Measurements from ENCODE around the gene CDH23. TPM values are rescaled to one million over a fixed set of nuclear protein-coding genes. Genes with fewer than 3 reads are reported as not detected.

The CDH23 gene
- total and polyA plus RNA-seq, 10 of the 15 experiments (the other 5 are each of a cell fraction or from before 2014, with no cell fraction given): 0.09 to 0.40 (median 0.15) TPM; not detected in 1

- DNase-seq (ENCODE audit: low read depth, low spot score): no peak
- H3K27me3 ChIP-seq (replicated peaks in 1 of 2; ENCODE audit: control insufficient read depth in 2 of 2, insufficient read depth in 2 of 2, low read length in 1 of 2): no peaks in the 10 kb centered on the region
- H3K36me3 ChIP-seq (ENCODE audit: control insufficient read depth in 2 of 2, insufficient read depth in 2 of 2, low read length in 1 of 2): no peaks in the 10 kb centered on the region
- H4K20me1 ChIP-seq (ENCODE audit: control insufficient read depth, insufficient read depth): no peaks in the 10 kb centered on the region
- H3K27ac ChIP-seq (ENCODE audit: control insufficient read depth, insufficient read depth): peak overlapping the region; percentile 82
- H3K4me2 ChIP-seq (ENCODE audit: control insufficient read depth, insufficient read depth): peak overlapping the region; percentile 89
- H3K4me3 ChIP-seq: no peak overlapping the region; the same call in 1 of the 2 replicates
- intact Hi-C loops (cut with micrococcal nuclease; ENCODE audit: unreplicated experiment): loop anchor here (5.0 to 10.0 kb wide), 2 partner anchors 201 to 206 kb away; no protein-coding TSS in a partner anchor
- no peaks in the 10 kb centered on the region; the same call in 2 of the 3 replicates for H3K9me3 ChIP-seq (replicated peaks; ENCODE audit: control insufficient read depth, insufficient read depth, low read length)
- peak overlapping the region; percentile 32 for H3K9ac ChIP-seq (ENCODE audit: control insufficient read depth, insufficient read depth, low read length)
- ChIA-PET POLR2A (interaction anchor here (0.9 to 2.1 kb wide), 5 partner anchors 10 to 79 kb away, joined by 3 to 5 read pairs (median 4); no protein-coding TSS in a partner anchor), RAD21 (ENCODE audit: unreplicated experiment) (interaction anchor here (0.9 to 7.2 kb wide), 7 partner anchors 9 to 75 kb away, joined by 3 to 53 read pairs (median 9); no protein-coding TSS in a partner anchor), SMC1A (ENCODE audit: uncharacterized antibody, unreplicated experiment) (interaction anchor here (0.7 to 2.7 kb wide), 15 partner anchors 9 to 421 kb away, joined by 3 to 18 read pairs (median 4); partner anchors contain the start of gene VSIR), CTCF (interaction anchor here (0.7 to 8.9 kb wide), 12 partner anchors 13 to 377 kb away, joined by 3 to 116 read pairs (median 30); partner anchors contain the start of genes SLC29A3 and VSIR)
- ATAC-seq: peak; percentile 40
- no peaks in the 10 kb centered on the region for H3K79me2 ChIP-seq (ENCODE audit: control insufficient read depth, insufficient read depth, low read length)
- BruUV-seq (replicated peaks): no TSS peak
- H2AFZ ChIP-seq (ENCODE audit: control insufficient read depth, low read depth, low read length): peak overlapping the region; percentile 43
- 37% methylated on average over 5 of the region's 5 CpGs for WGBS (ENCODE audit: insufficient coverage, insufficient replicate concordance, low lambda C conversion rate, missing lambda C conversion rate)
- peak; percentile 23 for FAIRE-seq
- TF ChIP-seq JUNB (IDR thresholded peaks at IDR 0.05): peak; percentile 58
- peak; percentile 55 for TF ChIP-seq MTA2 (IDR thresholded peaks at IDR 0.05; ENCODE audit: low read depth)
- TF ChIP-seq CEBPZ (IDR thresholded peaks at IDR 0.05; ENCODE audit: low read depth, low read length): no peak
- no peak for TF ChIP-seq YBX1 (IDR thresholded peaks at IDR 0.05)
- H3K4me1 ChIP-seq (ENCODE audit: control insufficient read depth, insufficient read depth, low read length): peaks cover 55% of the 10 kb centered on the region
- in situ Hi-C loops (cut with MboI): no loop called here
Measured at GRCh38 chr10:71693377-71693776, 296.7 kb downstream of the CDH23 start.

All from GM12878 (cell line).